GM23338 (cell line): ENCODE results near the gene KLRG1. TPM values are rescaled to one million over a fixed set of nuclear protein-coding genes. Genes with fewer than 3 reads are reported as not detected.

Source experiments
- ATAC-seq: fragments of 200-7000 bp; cut with Tn5 transposase; 3 replicates; pipeline ENCODE4 v1.9.1; 2020
- DNase-seq: peaks from one replicate; pipeline ENCODE4 v3.0.0-alpha.2; 2015; ENCODE audit warnings: low spot score
- H2AFZ ChIP-seq: fragments of 200-600 bp; sonication (generic); 2 replicates; pipeline ENCODE4 v1.8.0; 2016; ENCODE audit warnings: antibody characterized with exemption, mild to moderate bottlenecking, moderate library complexity
- H3F3A ChIP-seq: fragments of 200-600 bp; sonication (generic); replicated peaks from 2 replicates; pipeline ENCODE4 v1.8.0; 2017; ENCODE audit warnings: antibody characterized with exemption, mixed run types, low read depth
- H3K27ac ChIP-seq: fragments of 200-600 bp; sonication (generic); 2 replicates; pipeline ENCODE4 v1.6.1; 2016; ENCODE audit warnings: low read depth
- H3K27me3 ChIP-seq: fragments of 200-600 bp; sonication (generic); 2 replicates; pipeline ENCODE4 v1.8.0; 2016; ENCODE audit warnings: mild to moderate bottlenecking, mixed run types, moderate library complexity; ENCODE audit not compliant: insufficient read depth
- H3K36me3 ChIP-seq: fragments of 200-600 bp; sonication (generic); 2 replicates; pipeline ENCODE4 v1.8.0; 2016; ENCODE audit warnings: mild to moderate bottlenecking; ENCODE audit not compliant: insufficient read depth
- H3K4me1 ChIP-seq: fragments of 200-600 bp; sonication (generic); 2 replicates; pipeline ENCODE4 v1.8.0; 2016; ENCODE audit warnings: mild to moderate bottlenecking, moderate library complexity; ENCODE audit not compliant: insufficient read depth
- H3K4me2 ChIP-seq: fragments of 200-600 bp; sonication (generic); 2 replicates; pipeline ENCODE4 v1.7.1; 2017; ENCODE audit warnings: mixed run types
- H3K4me3 ChIP-seq: fragments of 200-600 bp; sonication (generic); 2 replicates; pipeline ENCODE4 v1.6.1; 2016; ENCODE audit warnings: mixed run types
- H3K79me2 ChIP-seq: fragments of 200-600 bp; sonication (generic); replicated peaks from 2 replicates; pipeline ENCODE4 v1.8.0; 2017; ENCODE audit warnings: mild to moderate bottlenecking; ENCODE audit not compliant: insufficient read depth
- H3K9me2 ChIP-seq: fragments of 200-600 bp; sonication (generic); 2 replicates; pipeline ENCODE4 v1.8.0; 2017; ENCODE audit not compliant: insufficient read depth
- H4K20me1 ChIP-seq: fragments of 200-600 bp; sonication (generic); replicated peaks from 2 replicates; pipeline ENCODE4 v1.8.0; 2017; ENCODE audit warnings: mild to moderate bottlenecking; ENCODE audit not compliant: insufficient read depth
- H3K27ac Mint-ChIP-seq: 2 replicates; pipeline ENCODE4 v1.8.0; 2020; ENCODE audit warnings: inconsistent platforms, mild to moderate bottlenecking, moderate library complexity, mixed read lengths
- H3K27me3 Mint-ChIP-seq: 3 replicates; pipeline ENCODE4 v1.8.0; 2022; ENCODE audit warnings: low read depth, mild to moderate bottlenecking, moderate library complexity, mixed read lengths, inconsistent platforms; ENCODE audit not compliant: insufficient read depth, poor library complexity
- H3K36me3 Mint-ChIP-seq: 3 replicates; pipeline ENCODE4 v1.8.0; 2021; ENCODE audit warnings: low read depth, mild to moderate bottlenecking, inconsistent platforms, moderate library complexity, mixed read lengths
- H3K4me1 Mint-ChIP-seq: 3 replicates; pipeline ENCODE4 v1.8.0; 2020; ENCODE audit warnings: mild to moderate bottlenecking, inconsistent platforms, mixed read lengths
- H3K4me3 Mint-ChIP-seq: 3 replicates; pipeline ENCODE4 v1.8.0; 2021; ENCODE audit warnings: moderate library complexity, mild to moderate bottlenecking, inconsistent platforms, mixed read lengths
- H3K9me3 Mint-ChIP-seq: 3 replicates; pipeline ENCODE4 v1.8.0; 2020; ENCODE audit warnings: moderate library complexity, mild to moderate bottlenecking, inconsistent platforms, mixed read lengths
- CREB1 ChIP-seq: fragments of 250-450 bp; sonication (Bioruptor Pico); IDR thresholded peaks from 2 replicates; pipeline ENCODE4 v1.5.0; 2020; ENCODE audit warnings: low read depth, mild to moderate bottlenecking, moderate library complexity
- ETS1 ChIP-seq: IDR thresholded peaks from 2 replicates; pipeline ENCODE4 v1.6.1; 2016; ENCODE audit warnings: antibody characterized with exemption
- EZH2 ChIP-seq: fragments of 200-600 bp; sonication (generic); IDR thresholded peaks from one replicate; pipeline ENCODE4 v1.8.0; 2017; ENCODE audit warnings: antibody characterized with exemption, mild to moderate bottlenecking, low read depth; ENCODE audit not compliant: unreplicated experiment
- EZH2phosphoT487 ChIP-seq: fragments of 200-600 bp; sonication (generic); IDR thresholded peaks from one replicate; pipeline ENCODE4 v1.8.1; 2018; ENCODE audit warnings: antibody characterized with exemption; ENCODE audit not compliant: unreplicated experiment
- JUNB ChIP-seq: IDR thresholded peaks from one replicate; pipeline ENCODE4 v1.6.1; 2016; ENCODE audit warnings: antibody characterized with exemption; ENCODE audit not compliant: unreplicated experiment
- NANOG ChIP-seq: IDR thresholded peaks from 2 replicates; pipeline ENCODE4 v1.6.1; 2016; ENCODE audit warnings: antibody characterized with exemption, borderline replicate concordance
- POLR2AphosphoS5 ChIP-seq: IDR thresholded peaks from 2 replicates; pipeline ENCODE4 v1.6.1; 2016; ENCODE audit warnings: antibody characterized with exemption, low read depth
- REST ChIP-seq: IDR thresholded peaks from one replicate; pipeline ENCODE4 v1.6.1; 2018; ENCODE audit warnings: antibody characterized with exemption; ENCODE audit not compliant: unreplicated experiment
- STAT1 ChIP-seq: IDR thresholded peaks from one replicate; pipeline ENCODE4 v1.6.1; 2016; ENCODE audit warnings: antibody characterized with exemption; ENCODE audit not compliant: unreplicated experiment
- ZNF114 ChIP-seq: fragments of 250-450 bp; sonication (Bioruptor Pico); IDR thresholded peaks from 2 replicates; pipeline ENCODE4 v1.5.0; 2020; ENCODE audit warnings: mild to moderate bottlenecking, moderate library complexity
- ZNF331 ChIP-seq: fragments of 250-450 bp; sonication (Bioruptor Pico); IDR thresholded peaks from 2 replicates; pipeline ENCODE4 v1.5.0; 2020; ENCODE audit warnings: low read depth, mild to moderate bottlenecking, moderate library complexity
- ZNF462 ChIP-seq: fragments of 250-450 bp; sonication (Bioruptor Pico); IDR thresholded peaks from 2 replicates; pipeline ENCODE4 v1.5.0; 2020; ENCODE audit warnings: mild to moderate bottlenecking, moderate library complexity
- polyA plus RNA-seq: library from polyadenylated mRNA; unstranded; fragments of >200 nt; fragmentation: Nextera tagmentation; extraction: Ambion mirVana; gene quantifications from 2 replicates; pipeline ENCODE4 v1.2.1, GENCODE V29; 2016
- total RNA-seq: library from RNA; depleted of rRNA; stranded (reverse); fragments of >200 nt; shearing (Covaris generic); gene quantifications from 2 replicates; pipeline ENCODE4 v1.2.3, GENCODE V29; 2014
- TF ChIP-seq, protein P1 (sequence below), 2 experiments: fragments of 200-600 bp in 1 of 2; sonication (generic) in 1 of 2; conservative IDR thresholded peaks; 2 replicates each; pipeline versions ENCODE4 v1.5.1 to v1.6.1; 2016 to 2017; ENCODE audit warnings: antibody characterized with exemption in 2 of 2, low read depth in 2 of 2, mild to moderate bottlenecking in 2 of 2, moderate library complexity in 1 of 2

The KLRG1 gene
- total and polyA plus RNA-seq, 2 experiments from 2014 or later: 5.1 to 7.9 TPM

DNA sequence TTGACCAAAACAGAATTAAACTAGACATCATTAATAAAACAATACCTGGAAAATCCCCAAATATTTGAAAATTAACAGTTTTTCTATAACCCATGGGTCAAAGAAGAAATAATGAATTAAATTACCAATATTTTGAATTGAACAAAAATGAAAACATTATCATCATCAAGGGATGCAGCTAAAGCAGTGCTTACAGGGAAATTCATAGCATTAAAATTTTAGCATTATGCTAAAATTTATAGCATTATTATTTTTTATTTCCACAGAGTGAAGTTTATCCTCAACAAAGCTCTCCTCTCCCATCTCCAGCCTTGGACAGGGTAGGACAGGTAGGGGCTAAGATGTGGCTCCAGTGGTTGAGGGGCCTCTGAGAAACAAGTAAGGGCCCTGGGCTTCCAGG, 20.6 kb upstream of the KLRG1 start:
- H3K4me3 Mint-ChIP-seq: no peak overlapping the region
- Histone ChIP-seq H3K4me1 (no peaks in the 10 kb centered on the region), H3K27ac (no peak overlapping the region), H3K36me3 (no peaks in the 10 kb centered on the region), H2AFZ (no peak overlapping the region), H3K4me3 (no peak overlapping the region), H3K27me3 (no peaks in the 10 kb centered on the region), H3K4me2 (no peak overlapping the region), H3K9me2 (no peaks in the 10 kb centered on the region), H3K79me2 (no peaks in the 10 kb centered on the region), H3F3A (no peaks in the 10 kb centered on the region), H4K20me1 (no peaks in the 10 kb centered on the region)
- no peak overlapping the region for H3K27ac Mint-ChIP-seq
- ATAC-seq (no peak), DNase-seq (no peak)
- peaks cover 4% of the 10 kb centered on the region for H3K27me3 Mint-ChIP-seq
- TF ChIP-seq REST (no peak), ZNF331 (CRISPR knock-in tag) (no peak), ETS1 (no peak), EZH2phosphoT487 (no peak), JUNB (no peak), STAT1 (no peak), EZH2 (no peak), CREB1 (CRISPR knock-in tag) (no peak), ZNF114 (no peak), POLR2AphosphoS5 (no peak), NANOG (no peak), ZNF462 (CRISPR knock-in tag) (no peak)
- TF ChIP-seq, protein P1, sequence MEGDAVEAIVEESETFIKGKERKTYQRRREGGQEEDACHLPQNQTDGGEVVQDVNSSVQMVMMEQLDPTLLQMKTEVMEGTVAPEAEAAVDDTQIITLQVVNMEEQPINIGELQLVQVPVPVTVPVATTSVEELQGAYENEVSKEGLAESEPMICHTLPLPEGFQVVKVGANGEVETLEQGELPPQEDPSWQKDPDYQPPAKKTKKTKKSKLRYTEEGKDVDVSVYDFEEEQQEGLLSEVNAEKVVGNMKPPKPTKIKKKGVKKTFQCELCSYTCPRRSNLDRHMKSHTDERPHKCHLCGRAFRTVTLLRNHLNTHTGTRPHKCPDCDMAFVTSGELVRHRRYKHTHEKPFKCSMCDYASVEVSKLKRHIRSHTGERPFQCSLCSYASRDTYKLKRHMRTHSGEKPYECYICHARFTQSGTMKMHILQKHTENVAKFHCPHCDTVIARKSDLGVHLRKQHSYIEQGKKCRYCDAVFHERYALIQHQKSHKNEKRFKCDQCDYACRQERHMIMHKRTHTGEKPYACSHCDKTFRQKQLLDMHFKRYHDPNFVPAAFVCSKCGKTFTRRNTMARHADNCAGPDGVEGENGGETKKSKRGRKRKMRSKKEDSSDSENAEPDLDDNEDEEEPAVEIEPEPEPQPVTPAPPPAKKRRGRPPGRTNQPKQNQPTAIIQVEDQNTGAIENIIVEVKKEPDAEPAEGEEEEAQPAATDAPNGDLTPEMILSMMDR (conservative IDR thresholded peaks at IDR 0.05; ENCODE audit: low read depth in 2 of 2): no peak
- H3K9me3 Mint-ChIP-seq: peaks cover 31% of the 10 kb centered on the region
- H3K36me3 Mint-ChIP-seq: peaks cover 17% of the 10 kb centered on the region; the same call in 2 of the 3 replicates
- no peaks in the 10 kb centered on the region for H3K4me1 Mint-ChIP-seq
